Measurements from ENCODE around the gene FADS3. TPM values are rescaled to one million over a fixed set of nuclear protein-coding genes. Genes with fewer than 3 reads are reported as not detected.
A peak's percentile ranks its signal among the peaks of the same experiment; 100 is the strongest.

Gene FADS3
- total RNA-seq, 2 donors from 2014 or later = 18.5 to 74.9 TPM

- intact Hi-C loops (cut with DNase I) = no loop called here
- H3K4me3 ChIP-seq = no peak overlapping the region
- H3K9me3 ChIP-seq = no peaks in the 10 kb centered on the region
- no peak for DNase-seq (ENCODE audit: low spot score)
- 73% methylated on average over 6 of the region's 6 CpGs for WGBS
- no peak overlapping the region for H3K27ac ChIP-seq
- H3K4me1 ChIP-seq (replicated peaks) = peaks cover 4% of the 10 kb centered on the region
- TF ChIP-seq POLR2A (IDR thresholded peaks at IDR 0.05) = no peak
- no peak for TF ChIP-seq POLR2AphosphoS5 (IDR thresholded peaks at IDR 0.05)
- no peak for TF ChIP-seq CTCF (IDR thresholded peaks at IDR 0.05)
- H3K27me3 ChIP-seq (replicated peaks; ENCODE audit: insufficient read depth) = no peaks in the 10 kb centered on the region
- no peaks in the 10 kb centered on the region for H3K36me3 ChIP-seq
Observed at GRCh38 chr11:61918938-61919704, 27.8 kb upstream of the FADS3 start.

- intact Hi-C loops (cut with DNase I) = no loop called here
- no peaks in the 10 kb centered on the region for H3K9me3 ChIP-seq
- WGBS = 88% methylated on average over 14 of the region's 14 CpGs
- peaks cover 4% of the 10 kb centered on the region for H3K4me1 ChIP-seq (replicated peaks)
- no peaks in the 10 kb centered on the region for H3K36me3 ChIP-seq
- H3K27me3 ChIP-seq (replicated peaks; ENCODE audit: insufficient read depth) = no peaks in the 10 kb centered on the region
- no peak for TF ChIP-seq POLR2AphosphoS5 (IDR thresholded peaks at IDR 0.05)
- TF ChIP-seq POLR2A (IDR thresholded peaks at IDR 0.05) = no peak
- TF ChIP-seq CTCF (IDR thresholded peaks at IDR 0.05) = no peak
- H3K27ac ChIP-seq = peak overlapping the region; percentile 55 to 61
- no peak overlapping the region for H3K4me3 ChIP-seq
- DNase-seq (ENCODE audit: low spot score) = no peak
Observed at GRCh38 chr11:61918251-61918937, 27.0 kb upstream of the FADS3 start.

GRCh38 chr11:61917334-61918109 is 26.2 kb upstream of the FADS3 start, which contains the start of gene RAB3IL1:
RAB3IL1 (minus strand) TSS chr11:61917566; CDS start chr11:61917367, 199 bp downstream.
- intact Hi-C loops (cut with DNase I) = no loop called here
- Histone ChIP-seq H3K36me3 (no peaks in the 10 kb centered on the region), H3K9me3 (no peaks in the 10 kb centered on the region), H3K27ac (peak within 1 kb of the TSS; percentile 55 to 61), H3K4me1 (replicated peaks) (peaks cover 4% of the 10 kb centered on the region), H3K27me3 (replicated peaks; ENCODE audit: insufficient read depth) (no peaks in the 10 kb centered on the region), H3K4me3 (peak within 1 kb of the TSS; percentile 51 to 60)
- no peak for TF ChIP-seq POLR2AphosphoS5 (IDR thresholded peaks at IDR 0.05)
- peak in 1 of 4 experiments; percentile 9 for TF ChIP-seq CTCF (IDR thresholded peaks at IDR 0.05)
- no peak for TF ChIP-seq POLR2A (IDR thresholded peaks at IDR 0.05)
- 4% methylated on average over 21 of the region's 74 CpGs for WGBS
- no peak for DNase-seq (ENCODE audit: low spot score)

- peaks cover 4% of the 10 kb centered on the region for H3K4me1 ChIP-seq (replicated peaks)
- H3K36me3 ChIP-seq = no peaks in the 10 kb centered on the region
- TF ChIP-seq CTCF (IDR thresholded peaks at IDR 0.05) (no peak), POLR2AphosphoS5 (IDR thresholded peaks at IDR 0.05) (no peak), POLR2A (IDR thresholded peaks at IDR 0.05) (no peak)
- 10% methylated on average over 30 of the region's 32 CpGs for WGBS
- no peak for DNase-seq (ENCODE audit: low spot score)
- H3K27ac ChIP-seq = peak overlapping the region; percentile 55 to 61
- H3K27me3 ChIP-seq (replicated peaks; ENCODE audit: insufficient read depth) = no peaks in the 10 kb centered on the region
- intact Hi-C loops (cut with DNase I) = no loop called here
- no peaks in the 10 kb centered on the region for H3K9me3 ChIP-seq
- peak overlapping the region; percentile 51 to 60 for H3K4me3 ChIP-seq
Observed at GRCh38 chr11:61916737-61917333, 25.5 kb upstream of the FADS3 start.

Measured in prostate gland (tissue), 2 donors.